WTC11 (cell line): ENCODE results near the gene GRIN2A. TPM values are rescaled to one million over a fixed set of nuclear protein-coding genes. Genes with fewer than 3 reads are reported as not detected.

Experiments
- ATAC-seq: fragments of 200-7000 bp; cut with Tn5 transposase; 2 replicates; pipeline ENCODE4 v1.10.0; 2021; ENCODE audit warnings: mild to moderate bottlenecking, moderate library complexity
- CTCF ChIA-PET: fragments of 300-600 bp; sonication (Branson Sonifier 250); formaldehyde crosslinking; loops from one replicate; lab custom pipeline; 2021; ENCODE audit warnings: antibody characterized with exemption; lab: Charles Lee
- POLR2A ChIA-PET: fragments of 350-600 bp; sonication (Branson Sonifier 250); formaldehyde crosslinking; loops from one replicate; lab custom pipeline; 2021; ENCODE audit warnings: antibody characterized with exemption; lab: Charles Lee
- DNase-seq: peaks from one replicate; pipeline ENCODE4 v3.0.0; 2021; ENCODE audit warnings: low spot score
- H3K27ac Mint-ChIP-seq: 2 replicates; pipeline ENCODE4 v1.8.0; 2021; ENCODE audit warnings: mixed read lengths
- H3K27me3 Mint-ChIP-seq: 2 replicates; pipeline ENCODE4 v1.8.0; 2021; ENCODE audit warnings: low read depth, mild to moderate bottlenecking, moderate library complexity, mixed read lengths
- H3K36me3 Mint-ChIP-seq: 2 replicates; pipeline ENCODE4 v1.8.0; 2021; ENCODE audit warnings: mixed read lengths
- H3K4me1 Mint-ChIP-seq: 2 replicates; pipeline ENCODE4 v1.8.0; 2022; ENCODE audit warnings: mixed read lengths
- H3K4me3 Mint-ChIP-seq: 2 replicates; pipeline ENCODE4 v1.8.0; 2021; ENCODE audit warnings: mild to moderate bottlenecking, moderate library complexity, mixed read lengths
- H3K9me3 Mint-ChIP-seq: 2 replicates; pipeline ENCODE4 v1.8.0; 2021; ENCODE audit warnings: mixed read lengths
- ATF6 ChIP-seq: sonication (generic); formaldehyde crosslinking; IDR thresholded peaks from 2 replicates; pipeline ENCODE4 v1.8.1; 2023; ENCODE audit warnings: mild to moderate bottlenecking, missing genetic modification reagents
- CREM ChIP-seq: sonication (generic); formaldehyde crosslinking; IDR thresholded peaks from 2 replicates; pipeline ENCODE4 v1.8.1; 2022; ENCODE audit warnings: mild to moderate bottlenecking, missing genetic modification reagents, moderate library complexity
- JAZF1 ChIP-seq: fragments of 250-450 bp; sonication (Bioruptor Pico); IDR thresholded peaks from 2 replicates; pipeline ENCODE4 v1.9.0; 2021; ENCODE audit warnings: moderate library complexity, mild to moderate bottlenecking, inconsistent platforms
- NFE2L1 ChIP-seq: sonication (generic); formaldehyde crosslinking; IDR thresholded peaks from 2 replicates; pipeline ENCODE4 v1.8.1; 2023; ENCODE audit warnings: missing genetic modification reagents
- NFYB ChIP-seq: sonication (generic); formaldehyde crosslinking; conservative IDR thresholded peaks from 2 replicates; pipeline ENCODE4 v1.8.0; 2022; ENCODE audit warnings: low read depth, missing genetic modification reagents
- NR2C2 ChIP-seq: sonication (generic); formaldehyde crosslinking; IDR thresholded peaks from 2 replicates; pipeline ENCODE4 v1.8.0; 2022; ENCODE audit warnings: mild to moderate bottlenecking, missing genetic modification reagents
- RELA ChIP-seq: sonication (generic); formaldehyde crosslinking; IDR thresholded peaks from 2 replicates; pipeline ENCODE4 v1.8.1; 2022; ENCODE audit warnings: missing genetic modification reagents, mild to moderate bottlenecking, borderline replicate concordance
- SMAD3 ChIP-seq: sonication (generic); formaldehyde crosslinking; IDR thresholded peaks from 2 replicates; pipeline ENCODE4 v1.8.0; 2022; ENCODE audit warnings: missing genetic modification reagents, mild to moderate bottlenecking, borderline replicate concordance
- TEAD1 ChIP-seq: sonication (generic); formaldehyde crosslinking; IDR thresholded peaks from 2 replicates; pipeline ENCODE4 v1.8.0; 2022; ENCODE audit warnings: mild to moderate bottlenecking, missing genetic modification reagents
- ZBTB43 ChIP-seq: sonication (generic); formaldehyde crosslinking; IDR thresholded peaks from 2 replicates; pipeline ENCODE4 v1.8.1; 2023; ENCODE audit warnings: mild to moderate bottlenecking, missing genetic modification reagents
- ZNF396 ChIP-seq: fragments of 250-450 bp; sonication (Bioruptor Pico); IDR thresholded peaks from 2 replicates; pipeline ENCODE4 v1.8.0; 2021; ENCODE audit warnings: mild to moderate bottlenecking, moderate library complexity, borderline replicate concordance
- total RNA-seq: library from RNA; stranded (reverse); gene quantifications from 3 replicates; pipeline ENCODE4 v1.2.3, GENCODE V29; 2021
- TF ChIP-seq, protein P1 (sequence below): fragments of 250-450 bp; sonication (Bioruptor Pico); IDR thresholded peaks from 2 replicates; pipeline ENCODE4 v1.8.0; 2021; ENCODE audit warnings: mild to moderate bottlenecking
- TF ChIP-seq, protein P2 (sequence below): sonication (generic); formaldehyde crosslinking; IDR thresholded peaks from 2 replicates; pipeline ENCODE4 v1.8.1; 2022; ENCODE audit warnings: mild to moderate bottlenecking, missing genetic modification reagents, moderate library complexity, borderline replicate concordance
- TF ChIP-seq, protein P3 (sequence below): fragments of 250-450 bp; sonication (Bioruptor Pico); IDR thresholded peaks from 2 replicates; pipeline ENCODE4 v1.9.0; 2021; ENCODE audit warnings: mild to moderate bottlenecking, borderline replicate concordance

GRIN2A gene
- total RNA-seq, 1 experiment from 2014 or later: 3.5 TPM

GRCh38 chr16:9917691-9918090 lies 264.5 kb downstream of the GRIN2A start:
- H3K9me3 Mint-ChIP-seq: no peaks in the 10 kb centered on the region
- H3K36me3 Mint-ChIP-seq: no peaks in the 10 kb centered on the region
- CTCF ChIA-PET: no interaction called here
- no peak for TF ChIP-seq ZBTB43
- peaks cover 4% of the 10 kb centered on the region; the same call in 1 of the 2 replicates for H3K4me1 Mint-ChIP-seq
- no peaks in the 10 kb centered on the region; the same call in 1 of the 2 replicates for H3K27me3 Mint-ChIP-seq
- no peak overlapping the region for H3K4me3 Mint-ChIP-seq
- POLR2A ChIA-PET: no interaction called here
- H3K27ac Mint-ChIP-seq: no peak overlapping the region
- ATAC-seq: no peak
- DNase-seq: no peak

- H3K9me3 Mint-ChIP-seq: no peaks in the 10 kb centered on the region
- CTCF ChIA-PET: interaction anchor here (0.7 kb wide), 1 partner anchor 473 kb away, joined by 3 read pairs; no protein-coding TSS in a partner anchor
- no peak overlapping the region for H3K27ac Mint-ChIP-seq
- H3K36me3 Mint-ChIP-seq: no peaks in the 10 kb centered on the region
- DNase-seq: no peak
- H3K4me1 Mint-ChIP-seq: peaks cover 4% of the 10 kb centered on the region; the same call in 1 of the 2 replicates
- H3K4me3 Mint-ChIP-seq: no peak overlapping the region
- TF ChIP-seq NR2C2 (CRISPR knock-in tag) (no peak), JAZF1 (CRISPR knock-in tag) (no peak), CREM (CRISPR knock-in tag) (no peak)
- no peaks in the 10 kb centered on the region; the same call in 1 of the 2 replicates for H3K27me3 Mint-ChIP-seq
- no peak for ATAC-seq
- POLR2A ChIA-PET: no interaction called here
Measured at GRCh38 chr16:9913604-9914326, 268.5 kb downstream of the GRIN2A start.

DNA sequence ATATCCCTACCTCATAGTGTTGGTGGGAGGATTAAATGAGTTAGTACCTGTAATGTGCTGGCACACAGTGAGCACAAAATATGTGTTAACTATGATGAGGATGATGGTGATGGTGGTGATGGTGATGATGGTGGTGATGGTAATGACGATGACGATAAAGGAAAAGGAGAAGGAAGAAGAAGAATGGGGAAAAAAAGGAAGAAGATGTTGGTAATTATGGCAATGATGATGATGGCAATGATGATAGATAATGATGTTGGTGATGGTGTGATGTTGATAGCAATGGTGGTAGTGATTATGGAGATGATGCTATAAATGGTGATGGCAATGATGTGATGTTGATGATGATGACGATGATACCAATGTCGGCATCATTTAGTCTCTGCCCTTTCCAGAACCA lies 270.2 kb downstream of the GRIN2A start:
- CTCF ChIA-PET: no interaction called here
- Mint-ChIP-seq H3K27ac (no peak overlapping the region), H3K9me3 (no peaks in the 10 kb centered on the region), H3K36me3 (no peaks in the 10 kb centered on the region), H3K27me3 (no peaks in the 10 kb centered on the region; the same call in 1 of the 2 replicates), H3K4me1 (peaks cover 4% of the 10 kb centered on the region; the same call in 1 of the 2 replicates), H3K4me3 (no peak overlapping the region)
- DNase-seq (no peak), ATAC-seq (no peak)
- POLR2A ChIA-PET: no interaction called here
- TF ChIP-seq RELA (CRISPR knock-in tag) (no peak), ZNF396 (no peak), NFE2L1 (no peak), ATF6 (no peak), TEAD1 (CRISPR knock-in tag) (no peak), SMAD3 (CRISPR knock-in tag) (no peak), NFYB (CRISPR knock-in tag) (no peak)
- TF ChIP-seq, protein P1, sequence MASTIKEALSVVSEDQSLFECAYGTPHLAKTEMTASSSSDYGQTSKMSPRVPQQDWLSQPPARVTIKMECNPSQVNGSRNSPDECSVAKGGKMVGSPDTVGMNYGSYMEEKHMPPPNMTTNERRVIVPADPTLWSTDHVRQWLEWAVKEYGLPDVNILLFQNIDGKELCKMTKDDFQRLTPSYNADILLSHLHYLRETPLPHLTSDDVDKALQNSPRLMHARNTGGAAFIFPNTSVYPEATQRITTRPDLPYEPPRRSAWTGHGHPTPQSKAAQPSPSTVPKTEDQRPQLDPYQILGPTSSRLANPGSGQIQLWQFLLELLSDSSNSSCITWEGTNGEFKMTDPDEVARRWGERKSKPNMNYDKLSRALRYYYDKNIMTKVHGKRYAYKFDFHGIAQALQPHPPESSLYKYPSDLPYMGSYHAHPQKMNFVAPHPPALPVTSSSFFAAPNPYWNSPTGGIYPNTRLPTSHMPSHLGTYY (CRISPR knock-in tag): no peak
- TF ChIP-seq, protein P2, sequence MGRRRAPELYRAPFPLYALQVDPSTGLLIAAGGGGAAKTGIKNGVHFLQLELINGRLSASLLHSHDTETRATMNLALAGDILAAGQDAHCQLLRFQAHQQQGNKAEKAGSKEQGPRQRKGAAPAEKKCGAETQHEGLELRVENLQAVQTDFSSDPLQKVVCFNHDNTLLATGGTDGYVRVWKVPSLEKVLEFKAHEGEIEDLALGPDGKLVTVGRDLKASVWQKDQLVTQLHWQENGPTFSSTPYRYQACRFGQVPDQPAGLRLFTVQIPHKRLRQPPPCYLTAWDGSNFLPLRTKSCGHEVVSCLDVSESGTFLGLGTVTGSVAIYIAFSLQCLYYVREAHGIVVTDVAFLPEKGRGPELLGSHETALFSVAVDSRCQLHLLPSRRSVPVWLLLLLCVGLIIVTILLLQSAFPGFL (CRISPR knock-in tag): no peak
- TF ChIP-seq, protein P3, sequence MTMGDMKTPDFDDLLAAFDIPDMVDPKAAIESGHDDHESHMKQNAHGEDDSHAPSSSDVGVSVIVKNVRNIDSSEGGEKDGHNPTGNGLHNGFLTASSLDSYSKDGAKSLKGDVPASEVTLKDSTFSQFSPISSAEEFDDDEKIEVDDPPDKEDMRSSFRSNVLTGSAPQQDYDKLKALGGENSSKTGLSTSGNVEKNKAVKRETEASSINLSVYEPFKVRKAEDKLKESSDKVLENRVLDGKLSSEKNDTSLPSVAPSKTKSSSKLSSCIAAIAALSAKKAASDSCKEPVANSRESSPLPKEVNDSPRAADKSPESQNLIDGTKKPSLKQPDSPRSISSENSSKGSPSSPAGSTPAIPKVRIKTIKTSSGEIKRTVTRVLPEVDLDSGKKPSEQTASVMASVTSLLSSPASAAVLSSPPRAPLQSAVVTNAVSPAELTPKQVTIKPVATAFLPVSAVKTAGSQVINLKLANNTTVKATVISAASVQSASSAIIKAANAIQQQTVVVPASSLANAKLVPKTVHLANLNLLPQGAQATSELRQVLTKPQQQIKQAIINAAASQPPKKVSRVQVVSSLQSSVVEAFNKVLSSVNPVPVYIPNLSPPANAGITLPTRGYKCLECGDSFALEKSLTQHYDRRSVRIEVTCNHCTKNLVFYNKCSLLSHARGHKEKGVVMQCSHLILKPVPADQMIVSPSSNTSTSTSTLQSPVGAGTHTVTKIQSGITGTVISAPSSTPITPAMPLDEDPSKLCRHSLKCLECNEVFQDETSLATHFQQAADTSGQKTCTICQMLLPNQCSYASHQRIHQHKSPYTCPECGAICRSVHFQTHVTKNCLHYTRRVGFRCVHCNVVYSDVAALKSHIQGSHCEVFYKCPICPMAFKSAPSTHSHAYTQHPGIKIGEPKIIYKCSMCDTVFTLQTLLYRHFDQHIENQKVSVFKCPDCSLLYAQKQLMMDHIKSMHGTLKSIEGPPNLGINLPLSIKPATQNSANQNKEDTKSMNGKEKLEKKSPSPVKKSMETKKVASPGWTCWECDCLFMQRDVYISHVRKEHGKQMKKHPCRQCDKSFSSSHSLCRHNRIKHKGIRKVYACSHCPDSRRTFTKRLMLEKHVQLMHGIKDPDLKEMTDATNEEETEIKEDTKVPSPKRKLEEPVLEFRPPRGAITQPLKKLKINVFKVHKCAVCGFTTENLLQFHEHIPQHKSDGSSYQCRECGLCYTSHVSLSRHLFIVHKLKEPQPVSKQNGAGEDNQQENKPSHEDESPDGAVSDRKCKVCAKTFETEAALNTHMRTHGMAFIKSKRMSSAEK (CRISPR knock-in tag): no peak
